Coronary artery (tissue), 2 donors: ENCODE results near the gene INPP5D.
A peak's percentile ranks its signal among the peaks of the same experiment; 100 is the strongest.

Experiments
- DNase-seq: peaks from one replicate; pipeline ENCODE4 v3.0.0-alpha.2; 2017; ENCODE audit warnings: low spot score
- H3K27ac ChIP-seq, 2 donors: fragments of 200-600 bp; sonication (generic); one replicate each; pipeline ENCODE4 v1.5.1; 2016 to 2019
- H3K4me3 ChIP-seq: fragments of 200-600 bp; sonication (generic); 2 replicates; pipeline ENCODE4 v1.5.1; 2016; ENCODE audit warnings: mild to moderate bottlenecking, moderate library complexity
- TF ChIP-seq, protein P1 (sequence below): fragments of 200-600 bp; sonication (generic); IDR thresholded peaks from one replicate; pipeline ENCODE4 v1.5.1; 2019; ENCODE audit warnings: antibody characterized with exemption

INPP5D gene

DNA sequence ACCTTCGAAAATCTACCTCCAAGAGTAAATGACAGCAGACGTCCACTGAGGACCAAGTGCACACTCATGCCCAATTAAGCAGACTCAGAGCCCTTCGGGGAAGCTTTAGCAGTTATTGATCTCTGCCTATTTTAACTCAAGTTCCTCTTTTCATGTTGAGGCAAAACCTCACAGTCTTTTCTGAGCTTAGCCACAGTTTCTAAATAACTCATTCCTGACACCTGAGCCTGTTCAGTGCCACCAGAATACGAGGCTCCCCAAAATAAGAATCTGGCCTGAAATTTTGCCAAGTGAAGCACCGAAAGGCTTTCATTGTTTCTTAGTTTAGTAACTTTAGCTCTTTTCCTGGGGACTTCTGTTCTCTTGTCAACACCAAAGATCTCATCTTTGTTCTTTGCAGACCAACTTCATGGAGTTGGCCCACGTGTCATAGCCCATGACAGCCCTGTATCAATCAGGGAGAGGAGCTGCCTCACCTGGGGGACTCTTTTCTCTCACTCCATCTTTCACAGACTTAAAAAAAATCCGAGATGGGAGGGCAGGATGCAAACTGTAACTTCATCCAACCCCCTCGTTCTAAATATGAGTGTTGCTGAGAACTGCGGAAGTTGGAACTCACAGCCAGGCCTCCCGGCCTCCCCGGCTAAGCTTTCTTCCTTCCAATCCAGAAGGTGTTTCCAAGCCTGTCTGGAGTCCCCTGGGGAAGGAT is 22.2 kb downstream of the INPP5D start:
- Histone ChIP-seq H3K4me3 (no peak overlapping the region), H3K27ac (peak overlapping the region; percentile 59 to 81)
- TF ChIP-seq, protein P1, sequence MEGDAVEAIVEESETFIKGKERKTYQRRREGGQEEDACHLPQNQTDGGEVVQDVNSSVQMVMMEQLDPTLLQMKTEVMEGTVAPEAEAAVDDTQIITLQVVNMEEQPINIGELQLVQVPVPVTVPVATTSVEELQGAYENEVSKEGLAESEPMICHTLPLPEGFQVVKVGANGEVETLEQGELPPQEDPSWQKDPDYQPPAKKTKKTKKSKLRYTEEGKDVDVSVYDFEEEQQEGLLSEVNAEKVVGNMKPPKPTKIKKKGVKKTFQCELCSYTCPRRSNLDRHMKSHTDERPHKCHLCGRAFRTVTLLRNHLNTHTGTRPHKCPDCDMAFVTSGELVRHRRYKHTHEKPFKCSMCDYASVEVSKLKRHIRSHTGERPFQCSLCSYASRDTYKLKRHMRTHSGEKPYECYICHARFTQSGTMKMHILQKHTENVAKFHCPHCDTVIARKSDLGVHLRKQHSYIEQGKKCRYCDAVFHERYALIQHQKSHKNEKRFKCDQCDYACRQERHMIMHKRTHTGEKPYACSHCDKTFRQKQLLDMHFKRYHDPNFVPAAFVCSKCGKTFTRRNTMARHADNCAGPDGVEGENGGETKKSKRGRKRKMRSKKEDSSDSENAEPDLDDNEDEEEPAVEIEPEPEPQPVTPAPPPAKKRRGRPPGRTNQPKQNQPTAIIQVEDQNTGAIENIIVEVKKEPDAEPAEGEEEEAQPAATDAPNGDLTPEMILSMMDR = no peak
- peak; percentile 57 for DNase-seq

DNA sequence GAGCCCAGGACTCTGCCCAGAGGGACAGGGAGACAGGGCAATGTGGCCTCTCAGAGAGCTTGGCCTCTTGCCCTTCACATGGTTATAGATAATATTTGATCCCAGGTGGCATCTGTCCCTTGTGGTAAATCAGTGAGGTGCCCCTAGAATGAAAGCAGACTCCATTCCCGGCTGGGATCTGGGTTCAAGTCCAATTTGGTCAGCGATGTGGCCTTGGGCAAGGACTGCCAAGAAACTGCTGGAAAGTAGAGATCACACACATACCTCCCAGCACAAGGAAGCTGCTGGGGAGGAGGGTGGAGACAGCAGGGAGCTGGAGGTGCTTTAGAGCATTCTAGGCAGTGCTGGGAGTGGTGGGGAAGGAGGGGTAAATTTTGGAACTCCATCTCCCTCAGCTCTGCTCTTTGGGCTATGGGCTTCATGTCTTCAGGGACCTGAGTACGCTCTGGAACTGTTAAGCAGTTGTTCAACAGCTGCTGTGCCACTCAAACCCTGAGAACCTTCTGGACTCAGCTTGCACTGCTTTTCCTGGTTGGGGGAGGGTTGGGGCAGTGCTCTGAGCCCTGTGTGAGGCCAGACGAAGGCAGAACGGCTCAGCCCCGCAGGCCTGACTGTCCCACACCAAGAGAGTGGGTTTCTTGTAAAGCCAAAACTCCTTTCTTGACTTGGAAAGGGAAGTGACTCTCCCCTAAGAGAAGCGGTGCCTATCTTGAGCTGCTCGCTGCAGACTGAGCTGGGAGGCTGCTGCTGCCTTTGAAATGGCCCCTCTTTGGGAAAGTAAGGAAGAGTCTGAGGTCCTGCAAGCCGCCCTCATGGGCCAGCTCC is 23.0 kb downstream of the INPP5D start:
- TF ChIP-seq, protein P1 = no peak
- Histone ChIP-seq H3K4me3 (no peak overlapping the region), H3K27ac (peak overlapping the region; percentile 59 to 81)
- peak; percentile 66 for DNase-seq

DNA sequence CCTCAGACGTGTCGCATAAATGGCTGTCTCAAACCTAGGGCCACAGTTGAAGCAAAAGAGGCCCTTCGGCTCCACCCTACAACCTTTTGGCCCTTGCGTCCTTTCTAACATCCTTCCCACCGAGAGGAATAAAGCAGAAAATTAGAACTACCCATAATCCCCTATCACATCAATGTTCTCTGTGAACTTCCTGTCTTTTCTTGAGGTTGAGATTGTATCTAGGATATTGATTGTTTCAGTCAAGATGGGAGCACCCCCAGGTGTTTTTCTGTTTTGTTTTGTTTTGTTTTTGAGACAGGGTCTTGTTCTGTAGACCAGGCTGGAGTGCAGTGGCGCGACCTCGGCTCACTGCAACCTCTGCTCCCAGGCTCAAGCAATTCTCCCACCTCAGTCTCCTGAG is 23.6 kb downstream of the INPP5D start:
- peak; percentile 21 for DNase-seq
- TF ChIP-seq, protein P1 = no peak
- H3K27ac ChIP-seq = peak overlapping the region; percentile 59 to 81

DNA sequence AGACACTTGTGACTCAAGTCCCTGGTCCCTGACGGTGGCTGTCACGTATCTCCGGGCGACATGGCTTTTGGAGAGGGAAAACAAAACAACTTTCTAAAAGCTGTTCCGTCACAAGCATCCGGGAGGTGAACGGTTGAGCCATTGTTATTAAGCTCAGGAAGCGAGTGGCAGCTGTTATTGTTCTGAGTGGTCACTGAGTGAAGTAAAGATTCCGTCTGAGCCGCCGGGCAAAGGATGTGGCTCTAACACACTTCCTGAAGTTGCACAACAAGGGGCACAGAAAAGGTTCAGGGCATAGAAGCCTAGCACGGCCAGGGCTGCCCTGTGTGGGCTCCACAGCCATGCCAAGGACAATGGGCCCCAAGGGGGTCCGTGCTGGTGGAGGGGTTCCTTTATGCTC is 24.3 kb downstream of the INPP5D start:
- DNase-seq = peak; percentile 71

More for the DNA sequence above, 23.6 kb downstream of the INPP5D start:
- peak overlapping the region; percentile 10 for H3K4me3 ChIP-seq

GRCh38 chr2:233085037-233085838 is 25.1 kb downstream of the INPP5D start:
- peak overlapping the region in 1 of 2 donors; percentile 81 for H3K27ac ChIP-seq
- peak; percentile 46 for DNase-seq
- no peak overlapping the region for H3K4me3 ChIP-seq
- TF ChIP-seq, protein P1 = no peak

More for the DNA sequence above, 24.3 kb downstream of the INPP5D start:
- Histone ChIP-seq H3K4me3 (peak overlapping the region; percentile 10), H3K27ac (peak overlapping the region; percentile 59 to 81)
- TF ChIP-seq, protein P1 = no peak

GRCh38 chr2:233085839-233086150 is 25.7 kb downstream of the INPP5D start:
- no peak for DNase-seq
- TF ChIP-seq, protein P1 = no peak
- Histone ChIP-seq H3K4me3 (no peak overlapping the region), H3K27ac (peak overlapping the region in 1 of 2 donors; percentile 22)
